Measurements from ENCODE around the gene ATAD3B.

The ATAD3B gene

GRCh38 chr1:1536019-1536937, 64.7 kb downstream of the ATAD3B start:
- peaks cover 25 to 33% of the 10 kb centered on the region in 2 experiments for H3K36me3 ChIP-seq (ENCODE audit: control insufficient read depth in 1 of 2, insufficient read depth in 2 of 2, low read length in 2 of 2)
- H2AK5ac ChIP-seq (ENCODE audit: low read length): no peak overlapping the region
- no peak overlapping the region for H3K9ac ChIP-seq (ENCODE audit: low read length)
- no peak overlapping the region for H3K14ac ChIP-seq (ENCODE audit: low read length)
- H3K27me3 ChIP-seq (ENCODE audit: insufficient read depth, low read length): no peaks in the 10 kb centered on the region
- H3K79me1 ChIP-seq (ENCODE audit: low read length): no peaks in the 10 kb centered on the region
- no peak overlapping the region for H2BK5ac ChIP-seq (ENCODE audit: low read depth, low read length, poor library complexity)
- H3K4me3 ChIP-seq (ENCODE audit: low read depth, low read length): no peak overlapping the region
- no peak overlapping the region for H2BK120ac ChIP-seq (ENCODE audit: insufficient read depth, low read length, poor library complexity)
- no peak overlapping the region for H4K12ac ChIP-seq (ENCODE audit: low read depth, low read length)
- no peak overlapping the region for H2AFZ ChIP-seq (ENCODE audit: insufficient read depth, low read length, poor library complexity)
- H3K4ac ChIP-seq (ENCODE audit: low read depth, low read length): no peak overlapping the region
- H3K27ac ChIP-seq (ENCODE audit: low read depth, low read length): no peak overlapping the region
- H3K18ac ChIP-seq (ENCODE audit: low read length): no peak overlapping the region
- DNase-seq: no peak
- no peak overlapping the region for H2BK12ac ChIP-seq (ENCODE audit: low read length)
- no peak overlapping the region for H3K23ac ChIP-seq (ENCODE audit: low read length)
- peaks cover 7 to 13% of the 10 kb centered on the region in 2 experiments for H3K4me1 ChIP-seq (ENCODE audit: control insufficient read depth in 1 of 2, insufficient read depth in 2 of 2, low read length in 2 of 2)
- H3K79me2 ChIP-seq (ENCODE audit: control insufficient read depth, insufficient read depth, low read length, poor library complexity): no peaks in the 10 kb centered on the region
- H3K4me2 ChIP-seq (ENCODE audit: low read length): no peak overlapping the region
- H4K8ac ChIP-seq (ENCODE audit: low read depth, low read length): no peak overlapping the region
- no CpG with 5 or more reads among the region's 48 CpGs for WGBS (ENCODE audit: extremely low coverage, insufficient coverage, insufficient read length)
- no peak overlapping the region for H4K91ac ChIP-seq (ENCODE audit: low read depth, low read length)
- no peaks in the 10 kb centered on the region for H3K9me3 ChIP-seq (ENCODE audit: insufficient read depth, low read depth, low read length)

- Histone ChIP-seq H3K4me3 (ENCODE audit: low read depth, low read length) (no peak overlapping the region), H3K4me1 (ENCODE audit: control insufficient read depth in 1 of 2, insufficient read depth in 2 of 2, low read length in 2 of 2) (peaks cover 7 to 13% of the 10 kb centered on the region in 2 experiments), H2AFZ (ENCODE audit: insufficient read depth, low read length, poor library complexity) (no peak overlapping the region), H3K4ac (ENCODE audit: low read depth, low read length) (no peak overlapping the region), H3K27me3 (ENCODE audit: insufficient read depth, low read length) (no peaks in the 10 kb centered on the region), H3K79me1 (ENCODE audit: low read length) (no peaks in the 10 kb centered on the region), H4K91ac (ENCODE audit: low read depth, low read length) (no peak overlapping the region), H3K14ac (ENCODE audit: low read length) (no peak overlapping the region), H3K9me3 (ENCODE audit: insufficient read depth, low read depth, low read length) (no peaks in the 10 kb centered on the region), H3K27ac (ENCODE audit: low read depth, low read length) (no peak overlapping the region), H2BK12ac (ENCODE audit: low read length) (no peak overlapping the region), H3K4me2 (ENCODE audit: low read length) (no peak overlapping the region), H2BK5ac (ENCODE audit: low read depth, low read length, poor library complexity) (no peak overlapping the region), H4K8ac (ENCODE audit: low read depth, low read length) (no peak overlapping the region), H3K79me2 (ENCODE audit: control insufficient read depth, insufficient read depth, low read length, poor library complexity) (no peaks in the 10 kb centered on the region), H2AK5ac (ENCODE audit: low read length) (no peak overlapping the region), H3K18ac (ENCODE audit: low read length) (no peak overlapping the region), H4K12ac (ENCODE audit: low read depth, low read length) (no peak overlapping the region), H3K23ac (ENCODE audit: low read length) (no peak overlapping the region), H2BK120ac (ENCODE audit: insufficient read depth, low read length, poor library complexity) (no peak overlapping the region), H3K36me3 (ENCODE audit: control insufficient read depth in 1 of 2, insufficient read depth in 2 of 2, low read length in 2 of 2) (peaks cover 31 to 40% of the 10 kb centered on the region in 2 experiments), H3K9ac (ENCODE audit: low read length) (no peak overlapping the region)
- WGBS (ENCODE audit: extremely low coverage, insufficient coverage, insufficient read length): no CpG with 5 or more reads among the region's 15 CpGs
- DNase-seq: no peak
Observed at GRCh38 chr1:1536938-1537546, 65.5 kb downstream of the ATAD3B start.

- H3K4me1 ChIP-seq (ENCODE audit: control insufficient read depth in 1 of 2, insufficient read depth in 2 of 2, low read length in 2 of 2): peaks cover 7 to 13% of the 10 kb centered on the region in 2 experiments
- H4K91ac ChIP-seq (ENCODE audit: low read depth, low read length): no peak overlapping the region
- no peak overlapping the region for H3K14ac ChIP-seq (ENCODE audit: low read length)
- no peaks in the 10 kb centered on the region for H3K27me3 ChIP-seq (ENCODE audit: insufficient read depth, low read length)
- no peak for DNase-seq
- no peak overlapping the region for H3K4ac ChIP-seq (ENCODE audit: low read depth, low read length)
- no peak overlapping the region for H2BK120ac ChIP-seq (ENCODE audit: insufficient read depth, low read length, poor library complexity)
- no peak overlapping the region for H3K4me3 ChIP-seq (ENCODE audit: low read depth, low read length)
- no peaks in the 10 kb centered on the region for H3K79me1 ChIP-seq (ENCODE audit: low read length)
- H4K12ac ChIP-seq (ENCODE audit: low read depth, low read length): no peak overlapping the region
- H2BK12ac ChIP-seq (ENCODE audit: low read length): no peak overlapping the region
- H3K23ac ChIP-seq (ENCODE audit: low read length): no peak overlapping the region
- no CpG with 5 or more reads among the region's 32 CpGs for WGBS (ENCODE audit: extremely low coverage, insufficient coverage, insufficient read length)
- H3K27ac ChIP-seq (ENCODE audit: low read depth, low read length): no peak overlapping the region
- peaks cover 33 to 42% of the 10 kb centered on the region in 2 experiments for H3K36me3 ChIP-seq (ENCODE audit: control insufficient read depth in 1 of 2, insufficient read depth in 2 of 2, low read length in 2 of 2)
- no peak overlapping the region for H3K4me2 ChIP-seq (ENCODE audit: low read length)
- H3K79me2 ChIP-seq (ENCODE audit: control insufficient read depth, insufficient read depth, low read length, poor library complexity): no peaks in the 10 kb centered on the region
- no peak overlapping the region for H3K18ac ChIP-seq (ENCODE audit: low read length)
- no peak overlapping the region for H2AK5ac ChIP-seq (ENCODE audit: low read length)
- H2BK5ac ChIP-seq (ENCODE audit: low read depth, low read length, poor library complexity): no peak overlapping the region
- no peaks in the 10 kb centered on the region for H3K9me3 ChIP-seq (ENCODE audit: insufficient read depth, low read depth, low read length)
- no peak overlapping the region for H2AFZ ChIP-seq (ENCODE audit: insufficient read depth, low read length, poor library complexity)
- no peak overlapping the region for H3K9ac ChIP-seq (ENCODE audit: low read length)
- H4K8ac ChIP-seq (ENCODE audit: low read depth, low read length): no peak overlapping the region
Observed at GRCh38 chr1:1537626-1538250, 66.2 kb downstream of the ATAD3B start.

- Histone ChIP-seq H3K36me3 (ENCODE audit: control insufficient read depth in 1 of 2, insufficient read depth in 2 of 2, low read length in 2 of 2) (peaks cover 36 to 43% of the 10 kb centered on the region in 2 experiments), H2AFZ (ENCODE audit: insufficient read depth, low read length, poor library complexity) (no peak overlapping the region), H3K4me1 (ENCODE audit: control insufficient read depth in 1 of 2, insufficient read depth in 2 of 2, low read length in 2 of 2) (peaks cover 7 to 13% of the 10 kb centered on the region in 2 experiments), H2AK5ac (ENCODE audit: low read length) (no peak overlapping the region), H3K79me2 (ENCODE audit: control insufficient read depth, insufficient read depth, low read length, poor library complexity) (no peaks in the 10 kb centered on the region), H3K4me2 (ENCODE audit: low read length) (no peak overlapping the region), H3K18ac (ENCODE audit: low read length) (no peak overlapping the region), H3K14ac (ENCODE audit: low read length) (no peak overlapping the region), H4K91ac (ENCODE audit: low read depth, low read length) (no peak overlapping the region), H3K9ac (ENCODE audit: low read length) (no peak overlapping the region), H3K4me3 (ENCODE audit: low read depth, low read length) (peak overlapping the region; percentile 3), H2BK12ac (ENCODE audit: low read length) (no peak overlapping the region), H3K23ac (ENCODE audit: low read length) (no peak overlapping the region), H3K79me1 (ENCODE audit: low read length) (no peaks in the 10 kb centered on the region), H2BK120ac (ENCODE audit: insufficient read depth, low read length, poor library complexity) (no peak overlapping the region), H3K27ac (ENCODE audit: low read depth, low read length) (no peak overlapping the region), H3K4ac (ENCODE audit: low read depth, low read length) (no peak overlapping the region), H4K12ac (ENCODE audit: low read depth, low read length) (no peak overlapping the region), H4K8ac (ENCODE audit: low read depth, low read length) (no peak overlapping the region), H3K9me3 (ENCODE audit: insufficient read depth, low read depth, low read length) (no peaks in the 10 kb centered on the region), H3K27me3 (ENCODE audit: insufficient read depth, low read length) (no peaks in the 10 kb centered on the region), H2BK5ac (ENCODE audit: low read depth, low read length, poor library complexity) (no peak overlapping the region)
- no peak for DNase-seq
- WGBS (ENCODE audit: extremely low coverage, insufficient coverage, insufficient read length): no CpG with 5 or more reads among the region's 23 CpGs
Observed at GRCh38 chr1:1538334-1538733, 66.8 kb downstream of the ATAD3B start.

Measured in trophoblast cell (in vitro differentiated cells and primary cell).